ENCODE data around the gene SMAD3.

SMAD3 gene

DNA sequence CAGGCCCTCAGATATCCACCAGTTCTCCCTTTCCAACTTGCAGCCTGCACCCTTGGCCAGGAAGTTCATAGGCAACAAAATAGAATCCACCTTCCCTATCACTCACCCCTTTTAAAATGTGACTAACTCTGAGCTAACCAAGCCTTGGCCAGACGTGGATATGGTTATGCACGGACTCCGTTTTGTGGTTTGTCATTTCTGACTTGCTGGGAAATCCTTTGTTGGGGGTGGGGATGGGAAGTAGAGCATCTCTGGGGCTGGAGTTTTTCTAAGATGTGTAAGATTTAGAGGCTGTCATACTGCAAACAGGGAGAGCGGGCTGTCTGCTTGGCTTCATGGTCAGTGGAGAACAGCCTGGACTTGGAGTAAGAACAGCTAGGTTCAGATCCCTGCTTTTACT is 62.6 kb downstream of the SMAD3 start:
- no peak for FAIRE-seq

GRCh38 chr15:67130166-67130565 is 64.8 kb downstream of the SMAD3 start:
- no peak for FAIRE-seq

DNA sequence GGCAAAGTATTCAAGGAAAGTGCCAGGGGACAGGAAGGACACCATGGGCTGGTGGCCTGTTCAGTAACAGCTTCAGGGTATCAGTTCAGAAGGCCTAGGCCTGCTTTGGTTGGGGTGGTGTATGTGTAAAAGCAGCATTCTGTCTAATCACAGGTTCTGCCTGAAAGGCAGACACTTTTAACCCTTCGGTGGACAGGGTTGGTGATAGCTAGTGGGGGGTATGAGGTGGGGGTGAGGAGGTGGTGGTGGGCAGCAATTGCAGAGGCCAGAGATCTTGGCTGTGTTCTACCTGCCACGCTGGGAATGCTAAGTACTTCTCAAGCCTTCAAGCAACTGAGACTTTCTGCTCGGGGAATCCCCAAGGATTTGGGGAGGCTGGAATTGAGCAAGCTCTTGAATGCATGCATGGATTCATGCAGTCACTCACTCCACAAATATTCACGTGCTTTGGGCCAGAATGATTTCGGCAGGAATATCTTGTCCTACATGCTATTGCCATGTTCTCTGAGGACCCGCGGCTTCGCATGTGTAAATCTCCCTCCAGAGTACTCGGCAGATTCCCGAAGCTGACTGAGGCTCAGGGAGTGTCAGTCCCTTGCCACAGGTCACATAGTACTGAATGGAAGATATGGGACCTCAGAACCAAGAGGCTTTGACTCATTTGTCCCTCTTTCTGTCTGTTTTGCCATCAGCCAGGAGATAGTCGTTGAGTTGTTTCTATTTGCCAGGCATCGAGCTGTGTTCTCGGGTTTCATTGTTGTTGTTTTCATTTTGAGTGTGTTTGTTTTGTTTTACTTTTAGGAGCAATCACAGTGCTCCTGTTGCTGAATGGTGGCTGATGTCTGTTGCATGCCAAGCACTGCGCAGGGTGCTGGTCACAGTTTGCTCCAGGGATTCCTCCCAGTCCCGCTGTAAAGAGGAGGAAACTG is 65.5 kb downstream of the SMAD3 start:
- no peak for FAIRE-seq

DNA sequence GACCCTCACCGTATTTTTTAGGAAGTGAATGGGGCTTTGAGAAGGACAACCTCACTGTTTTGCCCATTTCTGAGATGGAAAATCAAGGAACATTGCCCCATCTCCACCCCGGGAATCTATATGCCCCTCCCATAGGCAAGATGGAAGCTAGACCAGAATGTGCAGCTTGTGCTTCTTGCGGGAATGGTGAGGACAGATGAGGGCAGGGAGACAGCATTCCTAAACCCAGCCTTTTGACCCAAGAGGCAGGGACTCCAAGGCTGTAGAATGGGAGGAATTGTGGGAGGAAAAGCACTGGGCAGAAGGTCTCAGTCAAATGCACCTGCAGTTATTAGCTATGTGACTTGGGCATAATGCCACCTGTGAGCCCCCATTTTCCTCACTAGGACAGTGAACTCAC is 66.9 kb downstream of the SMAD3 start:
- no peak for FAIRE-seq

DNA sequence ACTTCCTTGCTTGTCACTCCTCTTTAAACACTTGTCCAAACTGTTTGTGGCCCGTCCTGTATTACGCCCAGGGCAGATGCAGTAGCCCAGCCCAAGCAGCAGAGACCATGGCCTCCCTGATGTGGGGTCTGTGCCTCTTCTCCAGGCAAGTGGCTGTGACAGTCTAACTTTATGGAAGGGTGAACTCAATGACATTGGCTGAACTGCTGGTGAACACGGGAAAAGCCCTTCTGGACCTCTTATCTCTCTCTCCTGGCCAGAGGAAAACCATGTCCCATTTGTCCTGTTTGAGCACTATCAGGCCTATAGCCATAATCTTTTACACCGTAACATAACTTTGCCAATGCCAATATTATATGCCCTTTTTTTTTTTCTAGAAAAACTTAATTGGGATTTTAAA is 67.6 kb downstream of the SMAD3 start:
- FAIRE-seq = no peak

DNA sequence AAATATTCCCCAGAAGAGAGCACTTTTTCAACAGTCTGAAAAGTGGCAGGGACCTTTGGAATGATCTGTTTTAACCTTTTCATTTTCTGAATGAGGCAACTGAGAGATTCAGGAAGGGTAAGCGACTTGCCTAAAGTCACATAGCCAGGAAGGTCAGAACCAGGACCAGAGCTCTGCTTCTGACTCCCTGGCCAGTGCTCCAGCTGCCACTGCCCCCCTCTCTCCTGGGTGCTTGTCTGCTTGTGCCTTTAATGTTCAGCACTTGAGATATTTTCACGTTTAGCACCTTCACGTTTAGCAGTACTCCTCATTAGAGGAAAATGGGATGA is 68.3 kb downstream of the SMAD3 start:
- no peak for FAIRE-seq

- FAIRE-seq = no peak
Observed at GRCh38 chr15:67134067-67134838, 68.9 kb downstream of the SMAD3 start.

GRCh38 chr15:67134871-67135492 is 69.6 kb downstream of the SMAD3 start:
- no peak for FAIRE-seq

- no peak for FAIRE-seq
Observed at GRCh38 chr15:67135494-67135893, 70.1 kb downstream of the SMAD3 start.

GRCh38 chr15:67136802-67137201 is 71.4 kb downstream of the SMAD3 start:
- FAIRE-seq = no peak

DNA sequence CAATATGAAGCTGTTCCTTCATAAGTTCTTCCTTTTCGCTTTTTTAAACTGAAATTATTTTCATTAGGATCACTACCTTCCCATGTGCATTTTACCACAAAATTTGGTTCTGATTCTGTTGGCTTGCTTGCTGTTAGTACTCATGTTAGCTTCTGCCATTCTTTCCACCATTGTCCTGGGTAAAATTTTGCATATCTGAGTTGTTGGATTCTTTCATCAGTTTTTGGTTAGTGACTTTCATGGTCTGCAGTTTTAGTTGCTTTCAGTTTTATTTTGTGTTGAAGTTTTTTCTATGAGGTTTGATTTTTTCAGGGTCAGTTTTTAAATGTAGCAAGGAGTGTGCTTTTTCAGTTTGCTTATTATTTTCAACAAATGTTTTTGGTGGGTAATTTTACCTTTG is 71.9 kb downstream of the SMAD3 start:
- no peak for FAIRE-seq

DNA sequence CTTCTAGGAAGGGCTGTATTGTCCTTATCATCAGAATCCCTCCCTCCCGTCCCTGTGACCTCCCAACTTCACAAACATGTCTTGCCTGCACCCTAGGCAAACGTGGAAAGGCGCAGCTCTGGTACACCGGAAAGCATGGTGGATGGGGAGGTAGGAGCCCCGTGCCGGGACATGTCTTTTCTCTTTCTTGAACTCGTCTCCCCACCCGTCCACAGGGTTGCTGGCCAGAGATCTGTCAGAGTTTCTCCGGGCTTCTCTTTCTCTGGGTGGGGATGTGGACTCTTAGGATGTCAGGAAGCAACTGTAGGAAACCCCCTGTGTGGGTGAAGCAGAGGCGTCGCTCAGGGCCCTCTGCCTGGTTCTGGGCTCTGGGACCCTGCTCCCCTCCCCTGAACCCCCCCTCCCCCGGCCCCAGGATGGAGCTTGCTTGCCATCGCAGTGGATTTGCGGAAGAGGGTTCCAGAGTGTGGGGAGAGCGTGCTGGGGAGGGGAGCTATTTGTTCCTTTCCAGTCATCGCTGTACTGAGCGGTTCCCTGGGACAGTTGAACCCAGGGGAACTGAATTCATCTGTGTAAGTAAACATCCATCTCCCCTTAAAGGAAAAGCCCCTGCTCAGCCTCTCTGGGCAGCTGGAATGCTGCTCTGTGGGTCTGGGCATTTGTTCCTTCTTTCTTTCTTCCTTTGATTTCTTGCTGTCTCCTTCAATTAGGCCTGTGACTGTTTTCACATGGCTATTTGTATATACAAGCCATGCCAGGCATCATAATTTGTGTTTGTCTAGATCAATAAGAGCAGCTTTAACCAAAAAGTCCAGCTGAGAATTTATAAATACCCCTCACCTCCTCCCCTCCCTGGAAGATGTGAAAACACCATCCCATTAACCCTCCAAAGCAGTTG is 72.8 kb downstream of the SMAD3 start:
- FAIRE-seq = no peak

DNA sequence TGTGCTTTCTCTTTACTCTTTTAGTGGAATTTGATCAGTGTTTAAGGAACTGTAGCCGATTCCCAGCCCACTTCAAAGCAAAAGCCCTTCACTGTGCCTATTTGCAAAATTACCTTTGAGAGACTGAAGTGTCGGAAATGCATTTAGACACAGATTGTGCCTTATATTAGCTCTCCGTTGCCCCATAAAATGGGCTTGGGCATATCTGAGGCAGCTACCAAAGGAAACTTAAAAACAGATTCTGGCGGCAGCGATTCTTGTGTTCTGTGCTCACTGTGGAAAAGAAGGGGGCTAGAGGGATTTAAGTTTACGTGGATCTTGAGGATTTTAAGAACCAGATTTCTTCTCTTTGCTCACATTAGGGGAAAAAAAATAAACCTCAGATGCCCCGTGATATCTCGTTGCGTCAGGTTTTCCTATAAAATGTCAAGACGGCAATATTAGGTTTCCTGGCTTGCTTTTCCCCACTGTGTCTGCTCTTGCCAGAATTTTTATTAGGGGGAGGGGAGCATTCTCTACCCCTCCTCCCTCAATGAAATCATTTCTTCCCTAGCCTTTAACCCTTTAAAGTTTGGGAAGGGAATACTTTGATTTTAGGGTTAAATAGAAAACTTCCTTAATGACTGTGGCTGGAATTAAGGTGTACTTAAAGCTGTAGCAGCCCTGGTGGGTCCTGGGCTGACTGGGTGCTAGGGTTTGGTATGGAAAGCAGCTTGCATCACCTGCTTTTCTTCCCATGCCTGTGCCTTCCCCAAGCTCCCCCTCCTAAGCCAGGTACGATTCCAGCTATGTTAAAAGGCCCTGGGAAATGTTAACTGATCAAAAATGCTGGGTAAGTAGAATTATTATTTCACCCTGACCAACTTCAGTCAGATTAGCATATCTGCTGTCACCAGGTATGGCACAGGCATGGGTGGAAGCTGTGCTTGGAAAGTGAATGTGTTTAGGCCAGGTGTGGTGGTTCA is 73.8 kb downstream of the SMAD3 start:
- no peak for FAIRE-seq

- no peak for FAIRE-seq
Observed at GRCh38 chr15:67140078-67140833, 74.9 kb downstream of the SMAD3 start.

DNA sequence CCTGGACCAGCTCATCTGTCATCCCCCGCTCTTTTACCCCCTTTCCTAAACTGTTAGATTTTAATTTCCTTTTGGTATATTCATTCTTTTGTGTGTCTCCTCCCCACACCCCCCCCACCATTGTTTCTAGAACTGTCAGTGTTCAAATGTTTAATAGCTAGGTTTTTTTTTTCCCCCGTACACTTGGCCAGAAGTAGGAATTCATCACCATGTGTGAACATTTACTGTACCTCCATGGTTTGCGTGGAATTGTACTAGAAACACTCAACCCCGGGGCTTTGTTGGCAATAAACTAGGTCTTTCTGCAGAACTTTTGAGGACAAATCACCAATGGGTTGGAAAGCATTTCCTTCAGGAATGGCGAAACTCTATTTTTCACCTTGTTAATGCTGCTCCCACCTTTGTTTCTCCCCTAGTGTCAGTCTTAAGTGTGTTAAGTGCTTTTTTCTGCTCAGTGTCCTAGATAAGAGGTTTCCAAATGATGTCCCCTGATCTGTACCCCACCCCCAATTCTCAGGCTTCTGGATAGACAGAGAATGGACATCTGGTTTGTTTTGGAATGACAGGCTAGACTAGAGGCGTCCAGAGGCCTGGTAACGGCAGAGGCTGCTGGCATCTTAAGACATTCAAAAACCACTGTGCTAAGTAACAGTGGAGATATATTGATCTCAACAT is 76.8 kb downstream of the SMAD3 start:
- FAIRE-seq = no peak

GRCh38 chr15:67142767-67143100 is 77.3 kb downstream of the SMAD3 start:
- no peak for FAIRE-seq

- no peak for FAIRE-seq
Observed at GRCh38 chr15:67143646-67144045, 78.2 kb downstream of the SMAD3 start.

DNA sequence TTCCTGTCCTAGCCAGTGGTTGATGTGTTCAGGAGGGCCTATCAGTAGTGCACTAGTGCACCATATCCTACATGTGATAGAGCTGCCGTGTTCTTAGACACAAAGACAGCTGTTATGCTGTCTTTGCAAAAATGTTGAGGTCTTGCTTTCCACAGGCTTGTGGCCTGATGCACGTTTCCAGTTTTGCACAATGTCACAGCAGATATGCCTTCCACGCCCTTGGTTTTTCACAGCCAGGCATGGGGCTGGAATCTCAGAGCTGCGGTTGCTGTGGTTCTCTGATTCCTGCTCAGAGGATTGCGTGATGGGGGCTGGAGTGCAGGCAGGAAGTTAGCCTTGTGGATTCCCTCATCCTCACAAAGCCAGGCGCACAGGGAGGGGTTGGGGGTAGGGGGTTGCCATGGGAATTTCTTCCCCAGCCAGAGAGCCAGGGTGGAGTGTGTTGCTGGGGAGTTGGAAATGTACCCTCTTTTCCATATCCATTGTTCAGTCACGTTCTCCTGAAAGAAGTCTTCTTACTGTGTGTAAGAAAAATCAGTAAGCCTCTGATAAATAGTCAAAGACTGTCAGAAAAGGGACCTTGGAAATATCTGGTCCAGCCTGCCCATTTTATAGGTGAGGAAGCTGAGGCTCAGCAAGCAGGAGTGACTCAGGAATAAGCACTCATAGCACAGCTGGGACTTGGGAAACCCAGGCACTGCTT is 79.4 kb downstream of the SMAD3 start:
- no peak for FAIRE-seq

GRCh38 chr15:67145312-67145610 is 79.9 kb downstream of the SMAD3 start:
- FAIRE-seq = no peak

DNA sequence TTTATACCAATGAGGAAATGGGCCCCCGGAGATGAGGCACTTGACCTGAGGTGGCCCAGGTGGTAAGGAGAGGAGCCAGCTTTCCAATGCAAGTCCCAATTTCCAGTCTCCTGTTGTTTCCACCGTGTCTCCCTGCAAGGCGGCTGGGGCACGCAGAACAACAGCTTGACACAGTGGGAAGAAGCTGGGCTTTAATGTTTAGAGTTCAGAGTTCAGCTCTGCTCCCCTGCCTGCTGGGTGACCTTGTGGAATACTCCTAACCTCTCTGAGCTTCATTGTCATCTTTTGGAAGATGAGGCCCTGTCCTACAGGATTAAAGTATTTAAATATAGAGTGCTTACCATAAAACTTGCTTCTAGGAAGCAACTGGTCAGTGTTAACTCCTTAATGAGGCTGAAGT is 80.3 kb downstream of the SMAD3 start:
- FAIRE-seq = no peak
